Mesangial cell (primary cell): ENCODE measurements around the gene TNFRSF19. TPM values are rescaled to one million over a fixed set of nuclear protein-coding genes. Genes with fewer than 3 reads are reported as not detected.

Experiments
- total RNA-seq: library from RNA; depleted of rRNA; stranded (reverse); fragments of >200 nt; gene quantifications from 2 replicates; pipeline ENCODE4 v1.2.3, GENCODE V29; 2015

The TNFRSF19 gene
- 6.8 and 23.3 TPM in 2 replicates for total RNA-seq

GRCh38 chr13:23570099-23570920 is at the start of gene TNFRSF19:
Gene TNFRSF19 (plus strand): TSS chr13:23570412. CDS start chr13:23590184, 19,772 bp downstream.

Other genes starting within 250 kb of the TNFRSF19 start
- 44.1 and 82.5 TPM in 2 replicates for gene SACS, start 136.7 kb upstream of the TNFRSF19 start, total RNA-seq